Neural progenitor cell (in vitro differentiated cells): Measurements from ENCODE around the gene SLC15A1.

Experiments
- CTCF ChIP-seq: fragments of 200-600 bp; sonication (generic); IDR thresholded peaks from 2 replicates; pipeline ENCODE4 v1.5.1; 2017; ENCODE audit warnings: antibody characterized with exemption, mild to moderate bottlenecking
- EZH2 ChIP-seq: fragments of 200-600 bp; sonication (generic); IDR thresholded peaks from 2 replicates; pipeline ENCODE4 v1.6.1; 2017; ENCODE audit warnings: antibody characterized with exemption, mild to moderate bottlenecking, moderate library complexity

DNA sequence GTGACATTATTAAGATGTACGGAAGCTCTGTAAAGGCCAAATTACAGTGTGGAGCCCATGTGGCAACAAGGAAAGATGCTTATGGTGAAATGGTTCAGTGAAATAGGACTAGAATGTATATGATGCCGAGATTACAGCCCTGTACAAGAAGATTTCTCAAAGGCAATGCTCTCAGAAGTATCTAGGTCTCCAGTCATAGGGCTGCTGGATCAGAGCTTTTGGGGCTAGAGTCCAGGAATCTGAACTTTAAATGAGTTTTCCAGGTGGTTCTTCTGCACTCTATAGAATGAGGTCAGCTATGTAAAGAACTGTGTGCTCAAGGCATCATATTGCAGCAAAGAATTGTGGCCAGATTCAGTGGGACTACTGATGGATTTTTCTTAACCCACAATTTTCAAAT lies 100.2 kb downstream of the SLC15A1 start:
- TF ChIP-seq CTCF (no peak), EZH2 (no peak)
